ENCODE data around the gene COX6B2. TPM values are rescaled to one million over a fixed set of nuclear protein-coding genes. Genes with fewer than 3 reads are reported as not detected.

COX6B2 gene
- total and polyA plus RNA-seq, 2 of the 8 experiments (the other 6 are each of a cell fraction or from before 2014, with no cell fraction given): 4.9 to 6.4 TPM

DNA sequence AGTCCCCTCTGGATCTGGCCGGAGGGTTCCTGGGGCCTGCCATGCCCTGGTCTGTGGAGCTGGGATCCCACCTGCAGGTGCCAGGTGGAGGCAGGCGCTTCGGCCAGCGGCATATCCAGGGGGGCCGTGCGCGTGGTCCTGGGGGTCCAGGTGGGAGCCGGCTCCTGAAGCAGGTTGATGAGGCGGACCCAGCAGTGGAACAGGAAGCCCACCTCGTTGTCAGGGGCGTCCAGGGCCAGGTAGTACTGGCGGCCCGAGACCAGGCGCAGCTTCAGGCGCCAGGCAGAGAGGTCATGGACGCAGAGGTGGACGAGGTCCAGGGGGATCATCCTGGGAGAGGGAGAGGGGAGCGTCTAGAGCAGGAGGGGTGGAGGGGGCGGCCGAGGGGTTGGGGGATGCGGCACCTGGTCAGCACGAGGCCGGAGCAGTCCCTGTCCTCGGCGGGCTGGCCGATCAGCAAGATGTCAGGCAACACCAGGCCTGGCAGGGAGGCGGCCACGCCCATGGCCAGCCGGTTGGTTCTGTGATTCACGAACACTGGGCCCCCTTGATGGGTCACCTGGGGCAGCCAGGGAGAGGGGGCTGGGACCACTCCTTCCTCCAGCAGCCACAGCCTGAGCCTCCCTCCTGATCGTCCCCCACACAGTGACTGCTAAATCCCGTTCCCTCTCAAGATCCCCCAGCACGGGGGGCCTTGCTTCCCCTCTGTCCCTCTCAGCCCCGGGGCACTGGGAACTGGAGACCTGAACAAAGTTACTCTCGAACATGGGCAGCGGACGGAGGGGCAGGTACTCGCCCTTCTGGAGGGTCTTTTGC lies 7.9 kb upstream of the COX6B2 start:
- no peaks in the 10 kb centered on the region for H3K9me3 ChIP-seq (ENCODE audit: insufficient read depth in 2 of 2, low read depth in 1 of 2, low read length in 1 of 2)
- FAIRE-seq: no peak
- H3K4me2 ChIP-seq (ENCODE audit: insufficient read depth in 1 of 2, low read depth in 2 of 2, low read length in 2 of 2): no peak overlapping the region
- TF ChIP-seq, protein P1, sequence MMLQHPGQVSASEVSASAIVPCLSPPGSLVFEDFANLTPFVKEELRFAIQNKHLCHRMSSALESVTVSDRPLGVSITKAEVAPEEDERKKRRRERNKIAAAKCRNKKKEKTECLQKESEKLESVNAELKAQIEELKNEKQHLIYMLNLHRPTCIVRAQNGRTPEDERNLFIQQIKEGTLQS (IDR thresholded peaks at IDR 0.05; ENCODE audit: insufficient read depth, low read depth, low read length): no peak
- no peak for TF ChIP-seq PHF8 (conservative IDR thresholded peaks at IDR 0.05; ENCODE audit: low read depth, low read length)
- TF ChIP-seq SIN3A (conservative IDR thresholded peaks at IDR 0.05 in 1 of 2, IDR thresholded peaks at IDR 0.05 in 1 of 2; ENCODE audit: low read depth in 1 of 2, low read length in 2 of 2): no peak
- no peak for TF ChIP-seq TAF1 (IDR thresholded peaks at IDR 0.05; ENCODE audit: low read depth, low read length)
- no peak for TF ChIP-seq SAP30 (IDR thresholded peaks at IDR 0.05; ENCODE audit: insufficient read depth, insufficient replicate concordance, low read length)
- no peak for TF ChIP-seq CEBPB (IDR thresholded peaks at IDR 0.05; ENCODE audit: low read depth, low read length)

More for the DNA sequence above, 7.9 kb upstream of the COX6B2 start:
- no peak overlapping the region for H3K56ac ChIP-seq (replicated peaks; ENCODE audit: insufficient read length, low read depth, low read length)
- H2BK5ac ChIP-seq (ENCODE audit: low read depth, low read length): no peak overlapping the region; the same call in 1 of the 2 replicates
- DNase-seq (ENCODE audit: low read depth in 1 of 2, low spot score in 2 of 2): no peak
- H4K8ac ChIP-seq (ENCODE audit: extremely low read depth, insufficient read depth, low read length): peak overlapping the region; percentile 96
- no peak overlapping the region for H3K27ac ChIP-seq (ENCODE audit: low read depth, low read length)
- H3K14ac ChIP-seq (ENCODE audit: insufficient read length): no peak overlapping the region
- no peak overlapping the region for H3K9ac ChIP-seq (replicated peaks in 1 of 4; ENCODE audit: extremely low read depth in 1 of 4, low read depth in 3 of 4, low read length in 3 of 4)
- H3K36me3 ChIP-seq (ENCODE audit: control insufficient read depth in 2 of 4, insufficient read depth in 4 of 4, low read length in 3 of 4): no peaks in the 10 kb centered on the region
- H4K91ac ChIP-seq (replicated peaks; ENCODE audit: insufficient read length, low read length): no peak overlapping the region
- H4K5ac ChIP-seq (ENCODE audit: insufficient read length, low read depth, low read length): peak overlapping the region; percentile 15
- H3K79me2 ChIP-seq (ENCODE audit: control insufficient read depth in 1 of 2, insufficient read depth in 2 of 2, low read length in 2 of 2): no peaks in the 10 kb centered on the region
- H3K27me3 ChIP-seq (replicated peaks in 1 of 4; ENCODE audit: control insufficient read depth in 3 of 4, extremely low read depth in 1 of 4, insufficient read depth in 3 of 4, low read length in 3 of 4): peaks cover 0 to 11% (median 7%) of the 10 kb centered on the region in 4 experiments; a peak in 4 of 7 replicates
- CTCF ChIA-PET (ENCODE audit: partially characterized antibody): interaction anchor here (0.7 to 2.5 kb wide), 4 partner anchors 10 to 217 kb away, joined by 3 to 11 read pairs (median 4); no protein-coding TSS in a partner anchor
- peak overlapping the region; percentile 82; the same call in 1 of the 2 replicates for H2AK5ac ChIP-seq (ENCODE audit: low read depth, low read length)
- no peaks in the 10 kb centered on the region for H3K79me1 ChIP-seq (ENCODE audit: low read depth, low read length)
- no peak overlapping the region; the same call in 1 of the 2 replicates for H3K18ac ChIP-seq (ENCODE audit: extremely low read depth, low read length)
- H2BK120ac ChIP-seq (replicated peaks; ENCODE audit: low read depth, low read length): no peak overlapping the region
- H3K4me1 ChIP-seq (replicated peaks in 1 of 4; ENCODE audit: control insufficient read depth in 3 of 4, insufficient read depth in 4 of 4, low read length in 3 of 4): peaks cover 0 to 10% (median 8%) of the 10 kb centered on the region in 4 experiments; a peak in 6 of 7 replicates
- H2BK12ac ChIP-seq (ENCODE audit: low read depth, low read length): peak overlapping the region; percentile 50; the same call in 1 of the 2 replicates
- POLR2A ChIA-PET (ENCODE audit: partially characterized antibody): interaction anchor here (0.6 to 6.1 kb wide), 16 partner anchors 10 to 45 kb away, joined by 3 to 30 read pairs (median 4); partner anchors contain the start of genes KMT5C, TMEM190, TMEM238 and UBE2S
- peak overlapping the region; percentile 72; the same call in 1 of the 2 replicates for H2BK15ac ChIP-seq (ENCODE audit: low read length)
- H4K20me1 ChIP-seq (replicated peaks in 1 of 2; ENCODE audit: control insufficient read depth in 1 of 2, insufficient read depth in 2 of 2, low read length in 2 of 2): no peaks in the 10 kb centered on the region
- no peak overlapping the region for H3K4me3 ChIP-seq (ENCODE audit: extremely low read depth in 1 of 4, insufficient read depth in 2 of 4, low read depth in 3 of 4, low read length in 4 of 4)
- 86% methylated on average over 21 of the region's 38 CpGs; no CpG with 5 or more reads in 1 of the 2 experiments for WGBS, 2 experiments (ENCODE audit: extremely low coverage in 1 of 2, insufficient coverage in 1 of 2, insufficient read length in 1 of 2, insufficient replicate concordance in 2 of 2, low coverage in 1 of 2, low lambda C conversion rate in 2 of 2, missing lambda C conversion rate in 1 of 2)
- no peak overlapping the region for H2AFZ ChIP-seq (ENCODE audit: low read length)
- H3K23ac ChIP-seq (ENCODE audit: insufficient read length): no peak overlapping the region
- no peak overlapping the region for H3K4ac ChIP-seq (replicated peaks; ENCODE audit: insufficient read length, low read depth, low read length)
- no peaks in the 10 kb centered on the region for H3K23me2 ChIP-seq (ENCODE audit: low read depth, low read length)
- H2BK20ac ChIP-seq (ENCODE audit: low read length): no peak overlapping the region

Measured in H1 (cell line).